Right lobe of liver (tissue), 4 donors: ENCODE data around the gene LMBR1.

ENCODE experiments used
- POLR2A ChIP-seq: fragments of 450-650 bp; IDR thresholded peaks from one replicate; pipeline ENCODE4 v1.6.1; 2017; ENCODE audit warnings: antibody characterized with exemption, mild to moderate bottlenecking
- TF ChIP-seq, protein P1 (sequence below), 4 donors: fragments of 200-600 bp in 3 of 4; fragments of 450-650 bp in 1 of 4; IDR thresholded peaks; one replicate each; pipeline versions ENCODE4 v1.5.1 to v1.8.0; 2016 to 2022; ENCODE audit warnings: antibody characterized with exemption in 4 of 4, mild to moderate bottlenecking in 2 of 4
- donor health status: DM: no; HTN: no; CAD: no.
- donor health status: DM: no; HTN: no; CAD: no.
- donor health status: DM: no; HTN: yes; CAD: no.

GRCh38 chr7:156772725-156773124, 120.3 kb downstream of the LMBR1 start:
- TF ChIP-seq, protein P1, sequence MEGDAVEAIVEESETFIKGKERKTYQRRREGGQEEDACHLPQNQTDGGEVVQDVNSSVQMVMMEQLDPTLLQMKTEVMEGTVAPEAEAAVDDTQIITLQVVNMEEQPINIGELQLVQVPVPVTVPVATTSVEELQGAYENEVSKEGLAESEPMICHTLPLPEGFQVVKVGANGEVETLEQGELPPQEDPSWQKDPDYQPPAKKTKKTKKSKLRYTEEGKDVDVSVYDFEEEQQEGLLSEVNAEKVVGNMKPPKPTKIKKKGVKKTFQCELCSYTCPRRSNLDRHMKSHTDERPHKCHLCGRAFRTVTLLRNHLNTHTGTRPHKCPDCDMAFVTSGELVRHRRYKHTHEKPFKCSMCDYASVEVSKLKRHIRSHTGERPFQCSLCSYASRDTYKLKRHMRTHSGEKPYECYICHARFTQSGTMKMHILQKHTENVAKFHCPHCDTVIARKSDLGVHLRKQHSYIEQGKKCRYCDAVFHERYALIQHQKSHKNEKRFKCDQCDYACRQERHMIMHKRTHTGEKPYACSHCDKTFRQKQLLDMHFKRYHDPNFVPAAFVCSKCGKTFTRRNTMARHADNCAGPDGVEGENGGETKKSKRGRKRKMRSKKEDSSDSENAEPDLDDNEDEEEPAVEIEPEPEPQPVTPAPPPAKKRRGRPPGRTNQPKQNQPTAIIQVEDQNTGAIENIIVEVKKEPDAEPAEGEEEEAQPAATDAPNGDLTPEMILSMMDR (IDR thresholded peaks at IDR 0.05) = no peak
- no peak for TF ChIP-seq POLR2A
